AML-193 (cell line): ENCODE measurements around the gene MAP7D1.
"Not testable (repeated sequence)": the region's sequence is repeated elsewhere in the genome, so short reads cannot be mapped to it uniquely, and the experiment has no call there.

ENCODE experiments used
- DNase-seq, 2 experiments: peaks; one replicate each; lab custom pipeline; 2025; lab: John Stamatoyannopoulos, UW

Gene MAP7D1

GRCh38 chr1:36203554-36204346 is 47.8 kb downstream of the MAP7D1 start:
- peak; percentile 74 to 77 for DNase-seq

- DNase-seq = no peak
Measured at GRCh38 chr1:36204347-36204909, 48.5 kb downstream of the MAP7D1 start.

- DNase-seq = no peak
Measured at GRCh38 chr1:36206323-36206858, 50.4 kb downstream of the MAP7D1 start.

- no peak for DNase-seq
Measured at GRCh38 chr1:36207339-36207738, 51.4 kb downstream of the MAP7D1 start.

GRCh38 chr1:36208978-36209703 is 53.2 kb downstream of the MAP7D1 start:
- peak; percentile 81 to 87 for DNase-seq

- DNase-seq = no peak
Measured at GRCh38 chr1:36211307-36211706, 55.3 kb downstream of the MAP7D1 start.

GRCh38 chr1:36211841-36212240 is 55.9 kb downstream of the MAP7D1 start:
- DNase-seq = no peak

GRCh38 chr1:36212782-36213181 is 56.8 kb downstream of the MAP7D1 start:
- peak; percentile 27 for DNase-seq

- no peak for DNase-seq
Measured at GRCh38 chr1:36217670-36218069, 61.7 kb downstream of the MAP7D1 start.

- DNase-seq = not testable (repeated sequence)
Measured at GRCh38 chr1:36221901-36222300, 65.9 kb downstream of the MAP7D1 start.

- DNase-seq = peak in 1 of 2 experiments; percentile 56
Measured at GRCh38 chr1:36222481-36223380, 66.8 kb downstream of the MAP7D1 start.

GRCh38 chr1:36223381-36223995 is 67.5 kb downstream of the MAP7D1 start:
- peak; percentile 56 to 65 for DNase-seq

GRCh38 chr1:36223996-36224536 is 68.1 kb downstream of the MAP7D1 start, which contains the start of gene THRAP3:
TSS of gene THRAP3 (plus strand) at chr1:36224443. CDS start at chr1:36282564, 58,121 bp downstream.
- peak; percentile 97 to 98 for DNase-seq

- DNase-seq = peak; percentile 73 to 85
Measured at GRCh38 chr1:36224537-36225282, 68.8 kb downstream of the MAP7D1 start.

GRCh38 chr1:36225283-36225899 is 69.4 kb downstream of the MAP7D1 start:
- DNase-seq = no peak

GRCh38 chr1:36230279-36230678 is 74.3 kb downstream of the MAP7D1 start:
- not testable (repeated sequence) for DNase-seq
